GM12878 (cell line): ENCODE data around the gene MLXIPL. TPM values are rescaled to one million over a fixed set of nuclear protein-coding genes. Genes with fewer than 3 reads are reported as not detected.
A peak's percentile ranks its signal among the peaks of the same experiment; 100 is the strongest.

Experiments
- ATAC-seq: fragments of 200-7000 bp; cut with Tn5 transposase; 3 replicates; pipeline ENCODE4 v1.9.1; 2020; ENCODE audit warnings: mild to moderate bottlenecking, moderate library complexity
- BruUV-seq: library from RNA; stranded (reverse); fragments of 400-500 nt; replicated peaks from 2 replicates; lab custom pipeline; 2021; lab: Mats Ljungman, UMichigan
- CTCF ChIA-PET: fragments of 300-600 bp; sonication (Branson Sonifier 250); formaldehyde crosslinking; extraction: SDS; loops from one replicate; lab custom pipeline; 2021; ENCODE audit warnings: inconsistent platforms; lab: Yijun Ruan, JAX
- POLR2A ChIA-PET: fragments of 350-600 bp; formaldehyde crosslinking; extraction: SDS; loops from one replicate; lab custom pipeline; 2021; ENCODE audit warnings: inconsistent platforms; lab: Charles Lee
- RAD21 ChIA-PET: fragments of 300-600 bp; sonication (Branson Sonifier 250); formaldehyde crosslinking; loops from one replicate; lab custom pipeline; 2023; ENCODE audit warnings: antibody characterized with exemption; ENCODE audit not compliant: unreplicated experiment; lab: Charles Lee
- SMC1A ChIA-PET: fragments of 300-600 bp; sonication (Branson Sonifier 250); formaldehyde crosslinking; loops from one replicate; lab custom pipeline; 2023; ENCODE audit not compliant: unreplicated experiment, uncharacterized antibody; lab: Charles Lee
- DNase-seq: peaks from one replicate; pipeline ENCODE4 v3.0.0-alpha.2; 2011; ENCODE audit warnings: low read depth, low spot score
- FAIRE-seq: peaks from 3 replicates; lab custom pipeline; 2011; peaks lifted over from hg19 to GRCh38; lab: Jason Lieb, UNC
- H2AFZ ChIP-seq: 2 replicates; pipeline ENCODE4 v1.6.0; 2011; ENCODE audit warnings: low read depth, low read length, control low read depth; ENCODE audit not compliant: control insufficient read depth
- H3K27ac ChIP-seq: 2 replicates; pipeline ENCODE4 v1.5.1; 2011; ENCODE audit warnings: control low read depth; ENCODE audit not compliant: control insufficient read depth, insufficient read depth
- H3K27me3 ChIP-seq, 2 experiments: replicated peaks in 1 of 2; 2 replicates each; pipeline versions ENCODE4 v1.6.0 to v1.6.1; 2011; ENCODE audit warnings: low read length in 1 of 2; ENCODE audit not compliant: control insufficient read depth in 2 of 2, insufficient read depth in 2 of 2
- H3K36me3 ChIP-seq, 2 experiments: 2 replicates each; pipeline ENCODE4 v1.5.1; 2011; ENCODE audit warnings: low read length in 1 of 2; ENCODE audit not compliant: control insufficient read depth in 2 of 2, insufficient read depth in 2 of 2
- H3K4me1 ChIP-seq: 2 replicates; pipeline ENCODE4 v1.6.1; 2011; ENCODE audit warnings: mild to moderate bottlenecking, low read length, moderate library complexity, mixed read lengths; ENCODE audit not compliant: control insufficient read depth, insufficient read depth
- H3K4me2 ChIP-seq: 2 replicates; pipeline ENCODE4 v1.6.0; 2011; ENCODE audit warnings: control low read depth; ENCODE audit not compliant: control insufficient read depth, insufficient read depth
- H3K4me3 ChIP-seq: fragments of 200-600 bp; sonication (generic); 2 replicates; pipeline ENCODE4 v1.5.1; 2016
- H3K79me2 ChIP-seq: 2 replicates; pipeline ENCODE4 v1.6.0; 2011; ENCODE audit warnings: low read length; ENCODE audit not compliant: control insufficient read depth, insufficient read depth
- H3K9ac ChIP-seq: 2 replicates; pipeline ENCODE4 v1.8.0; 2011; ENCODE audit warnings: low read length, control low read depth, mixed read lengths; ENCODE audit not compliant: control insufficient read depth, insufficient read depth
- H3K9me3 ChIP-seq: replicated peaks from 3 replicates; pipeline ENCODE4 v1.5.1; 2011; ENCODE audit warnings: mild to moderate bottlenecking, low read length; ENCODE audit not compliant: control insufficient read depth, insufficient read depth
- H4K20me1 ChIP-seq: 2 replicates; pipeline ENCODE4 v1.6.0; 2011; ENCODE audit not compliant: control insufficient read depth, insufficient read depth
- ATF7 ChIP-seq: fragments of 450-650 bp; IDR thresholded peaks from 2 replicates; pipeline ENCODE4 v1.6.1; 2016; ENCODE audit warnings: low read depth, mild to moderate bottlenecking
- CBX5 ChIP-seq: sonication (generic); IDR thresholded peaks from 2 replicates; pipeline ENCODE4 v1.6.1; 2016; ENCODE audit warnings: low read depth, moderate library complexity, mild to moderate bottlenecking, inconsistent platforms
- HDAC2 ChIP-seq: fragments of 200-600 bp; sonication (generic); IDR thresholded peaks from 2 replicates; pipeline ENCODE4 v1.6.1; 2017
- KDM1A ChIP-seq: fragments of 200-600 bp; sonication (generic); IDR thresholded peaks from 2 replicates; pipeline ENCODE4 v1.6.1; 2016; ENCODE audit warnings: borderline replicate concordance
- MYB ChIP-seq: fragments of 150-350 bp; IDR thresholded peaks from 2 replicates; pipeline ENCODE4 v1.6.1; 2014; ENCODE audit warnings: mild to moderate bottlenecking, low read depth, low read length, borderline replicate concordance
- MYC ChIP-seq: IDR thresholded peaks from 2 replicates; pipeline ENCODE4 v1.6.1; 2011; ENCODE audit warnings: mild to moderate bottlenecking, low read length, moderate library complexity, inconsistent platforms; ENCODE audit not compliant: insufficient read depth, insufficient replicate concordance, insufficient read length, severe bottlenecking
- NR2C1 ChIP-seq: fragments of 450-650 bp; IDR thresholded peaks from 2 replicates; pipeline ENCODE4 v1.6.1; 2017; ENCODE audit warnings: antibody characterized with exemption, mild to moderate bottlenecking, moderate library complexity
- POLR2AphosphoS2 ChIP-seq: IDR thresholded peaks from 2 replicates; pipeline ENCODE4 v1.6.1; 2011; ENCODE audit warnings: low read depth, mild to moderate bottlenecking, low read length, improper control_type of control experiment, moderate library complexity
- RELA ChIP-seq: fragments of 450-650 bp; IDR thresholded peaks from 2 replicates; pipeline ENCODE4 v1.8.0; 2014; ENCODE audit warnings: borderline replicate concordance; ENCODE audit not compliant: partially characterized antibody
- SMC3 ChIP-seq: IDR thresholded peaks from 2 replicates; pipeline ENCODE4 v1.6.1; 2011; ENCODE audit warnings: low read length, improper control_type of control experiment, borderline replicate concordance
- SREBF2 ChIP-seq: IDR thresholded peaks from 2 replicates; pipeline ENCODE4 v1.6.1; 2012; ENCODE audit warnings: mild to moderate bottlenecking, low read length
- ZBTB4 ChIP-seq: fragments of 450-650 bp; formaldehyde crosslinking; IDR thresholded peaks from 2 replicates; pipeline ENCODE4 v1.4.0; 2022; ENCODE audit warnings: mild to moderate bottlenecking, moderate library complexity
- ZNF592 ChIP-seq: fragments of 450-650 bp; IDR thresholded peaks from 2 replicates; pipeline ENCODE4 v1.6.1; 2017; ENCODE audit warnings: mild to moderate bottlenecking, moderate library complexity
- WGBS: methylation state at CpG from one replicate; pipeline ENCODE4 v1.1.6; 2016; ENCODE audit warnings: low lambda C conversion rate; ENCODE audit not compliant: insufficient replicate concordance, insufficient coverage; ENCODE audit errors: missing lambda C conversion rate; 5-methylcytosine and 5-hydroxymethylcytosine counted together
- in situ Hi-C: fragments of 300-500 bp; cut with MboI; formaldehyde crosslinking; loops from 9 replicates; pipeline ENCODE4 v1.14.3; 2018; ENCODE audit warnings: mixed read lengths
- intact Hi-C: fragments of 100-400 bp; cut with micrococcal nuclease; formaldehyde crosslinking; loops from one replicate; pipeline ENCODE4 v1.14.2; 2022; ENCODE audit not compliant: unreplicated experiment
- polyA plus RNA-seq, 11 experiments: library from polyadenylated mRNA; depleted of rRNA in 4 of 11; unstranded in 6 of 11; stranded (reverse) in 5 of 11; fragments of >200 nt; fragmentation: Nextera tagmentation in 4 of 11; fragmentation: Illumina TruSeq in 1 of 11; extraction: Ambion mirVana in 4 of 11; extraction: Trizol in 1 of 11; gene quantifications; 1 replicate in 1 of 11; 2 replicates in 10 of 11; pipeline versions ENCODE4 v1.2.1 to v1.2.3, GENCODE V29; 2011 to 2016; ENCODE audit warnings: inconsistent platforms in 2 of 11, missing spikeins in 2 of 11, low read depth in 1 of 11
- total RNA-seq, 4 experiments: library from RNA; depleted of rRNA in 3 of 4; stranded (reverse); fragments of >200 nt in 3 of 4; fragmentation: Illumina TruSeq in 1 of 4; extraction: Trizol in 1 of 4; gene quantifications; 2 replicates each; pipeline versions ENCODE4 v1.2.1 to v1.2.3, GENCODE V29; 2013 to 2021

MLXIPL gene
- total and polyA plus RNA-seq, 10 of the 15 experiments (the other 5 are each of a cell fraction or from before 2014, with no cell fraction given): 0.21 TPM; not detected in 9

- TF ChIP-seq ZBTB4 (CRISPR knock-in tag) (no peak), NR2C1 (no peak), MYB (no peak), KDM1A (no peak), POLR2AphosphoS2 (no peak)
Measured at GRCh38 chr7:73668103-73668885, 44.0 kb upstream of the MLXIPL start (continued).

GRCh38 chr7:73667344-73668102, 43.2 kb upstream of the MLXIPL start, which contains the start of gene VPS37D:
Gene VPS37D (plus strand): TSS chr7:73667831. CDS start chr7:73667959, 128 bp downstream.
- DNase-seq: peak; percentile 30
- Histone ChIP-seq H3K27ac (no peak within 1 kb of the TSS), H3K4me3 (peak within 1 kb of the TSS; percentile 51; the same call in 1 of the 2 replicates), H4K20me1 (no peaks in the 10 kb centered on the region), H2AFZ (peak within 1 kb of the TSS; percentile 61), H3K9me3 (no peaks in the 10 kb centered on the region; the same call in 2 of the 3 replicates), H3K4me1 (no peaks in the 10 kb centered on the region), H3K36me3 (no peaks in the 10 kb centered on the region), H3K4me2 (peak within 1 kb of the TSS; percentile 81), H3K79me2 (no peaks in the 10 kb centered on the region), H3K9ac (no peak within 1 kb of the TSS; the same call in 1 of the 2 replicates), H3K27me3 (peaks cover 0 to 6% of the 10 kb centered on the region in 2 experiments; a peak in 3 of 4 replicates)
- ATAC-seq: peak; percentile 99
- FAIRE-seq: peak; percentile 83
- ChIA-PET RAD21 (interaction anchor here (1.7 kb wide), 1 partner anchor 60 kb away, joined by 6 read pairs; no protein-coding TSS in a partner anchor), SMC1A (no interaction called here), CTCF (interaction anchor here (1.1 to 1.9 kb wide), 2 partner anchors 41 to 60 kb away, joined by 3 to 12 read pairs; no protein-coding TSS in a partner anchor), POLR2A (no interaction called here)
- in situ Hi-C loops (no loop called here), intact Hi-C loops (loop anchor here (5.0 kb wide), 3 partner anchors 40 to 60 kb away; no protein-coding TSS in a partner anchor)
- BruUV-seq: no TSS peak
- WGBS: 18% methylated on average over 22 of the region's 79 CpGs
- no peak for TF ChIP-seq SREBF2
- TF ChIP-seq HDAC2: no peak
- peak; percentile 19 for TF ChIP-seq RELA
- no peak for TF ChIP-seq MYC
- 0 out of 2 replicates have a peak, but pooled peaks have one; percentile 55 for TF ChIP-seq CBX5
- peak; percentile 71 for TF ChIP-seq ZNF592
- TF ChIP-seq ATF7: no peak
- TF ChIP-seq SMC3: peak; percentile 52
